Renal cortex interstitium (tissue), 11 donors: Measurements from ENCODE around the gene PLIN5. TPM values are rescaled to one million over a fixed set of nuclear protein-coding genes. Genes with fewer than 3 reads are reported as not detected.

ENCODE experiments used
- DNase-seq, 11 donors: peaks; one replicate each; pipeline ENCODE4 v3.0.0-alpha.2; 2013; ENCODE audit warnings: low read depth in 9 of 11, low spot score in 4 of 11; ENCODE audit errors: extremely low read depth in 1 of 11
- polyA plus RNA-seq, 3 donors: library from polyadenylated mRNA; unstranded; fragments of 120-200 nt; gene quantifications; one replicate each; pipeline ENCODE4 v1.2.1, GENCODE V29; 2013; ENCODE audit not compliant: insufficient read length in 3 of 3

The PLIN5 gene
- polyA plus RNA-seq, 3 donors: 2.1 to 8.2 (median 3.9) TPM

GRCh38 chr19:4473011-4473762 lies 61.8 kb downstream of the PLIN5 start:
- DNase-seq: no peak

Other genes with a start within 250 kb of the PLIN5 start
- gene TMIGD2, start 232.8 kb downstream of the PLIN5 start, polyA plus RNA-seq: under 1 TPM; 0.22 to 0.39 (median 0.38) TPM
- gene FSD1, start 230.6 kb downstream of the PLIN5 start, polyA plus RNA-seq: 1 to 10 TPM; 5.6 to 8.7 (median 6.9) TPM
- gene STAP2, start 196.4 kb downstream of the PLIN5 start, polyA plus RNA-seq: 10 to 100 TPM; 23.8 to 37.6 (median 28.7) TPM
- 10 to 100 TPM; 21.3 to 31.4 (median 26.0) TPM for gene MPND, start 191.7 kb downstream of the PLIN5 start, polyA plus RNA-seq
- 10 to 100 TPM; 54.5 to 80.5 (median 73.3) TPM for gene SH3GL1, start 134.7 kb downstream of the PLIN5 start, polyA plus RNA-seq
- gene CHAF1A, start 132.6 kb downstream of the PLIN5 start, polyA plus RNA-seq: 10 to 100 TPM; 20.5 to 27.9 (median 24.2) TPM
- 100 to 1,000 TPM in 1 of 3 donors, 10 to 100 TPM in 2; 84.9 to 107 (median 99.6) TPM for gene UBXN6, start 77.4 kb downstream of the PLIN5 start, polyA plus RNA-seq
- 10 to 100 TPM; 54.9 to 90.9 (median 85.5) TPM for gene HDGFL2, start 62.9 kb downstream of the PLIN5 start, polyA plus RNA-seq
- gene PLIN4, start 16.7 kb downstream of the PLIN5 start, polyA plus RNA-seq: 1 to 10 TPM in 2 of 3 donors, under 1 TPM in 1; 0.70 to 1.5 (median 1.5) TPM
- under 1 TPM; 0.64 to 0.75 (median 0.65) TPM for gene LRG1, start 4.8 kb upstream of the PLIN5 start, polyA plus RNA-seq
- 1 to 10 TPM; 1.6 to 3.7 (median 3.2) TPM for gene SEMA6B, start 24.5 kb upstream of the PLIN5 start, polyA plus RNA-seq
- 10 to 100 TPM; 13.2 to 13.9 (median 13.5) TPM for gene TNFAIP8L1, start 104.3 kb upstream of the PLIN5 start, polyA plus RNA-seq
- gene MYDGF, start 135.1 kb upstream of the PLIN5 start, polyA plus RNA-seq: 10 to 100 TPM; 71.5 to 94.2 (median 83.5) TPM
- gene DPP9, start 188.6 kb upstream of the PLIN5 start, polyA plus RNA-seq: 10 to 100 TPM; 21.8 to 27.1 (median 24.1) TPM